Measurements from ENCODE around the gene VTI1A.

DNA sequence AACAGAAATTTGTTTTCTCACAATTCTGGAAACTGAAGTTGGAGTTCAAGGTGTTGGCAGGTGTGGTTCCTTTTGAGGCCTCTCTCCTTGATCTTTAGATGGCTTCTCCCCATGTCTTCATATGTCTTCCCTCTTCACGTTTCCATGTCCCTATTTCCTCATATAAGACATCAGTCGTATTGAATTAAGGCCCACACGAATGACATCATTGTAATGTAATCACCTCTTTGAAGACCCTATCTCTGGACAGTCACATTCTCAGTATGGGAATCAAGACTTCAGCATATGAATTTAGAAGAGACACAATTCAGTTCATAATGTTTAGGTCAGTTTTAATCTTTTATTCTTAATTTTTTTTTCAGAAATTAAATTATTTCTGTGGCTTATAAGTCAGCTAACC is 19.8 kb downstream of the VTI1A start:
- TF ChIP-seq POLR2A (IDR thresholded peaks at IDR 0.05; ENCODE audit: low read depth, low read length) (no peak), POLR2AphosphoS5 (IDR thresholded peaks at IDR 0.05; ENCODE audit: low read depth, low read length) (no peak), TAF1 (IDR thresholded peaks at IDR 0.05; ENCODE audit: borderline replicate concordance, low read depth, low read length) (no peak)

Measured in GM12892 (cell line).